Mucosa of rectum (tissue), 2 donors: ENCODE data around the gene PPP2R2C.

Experiments used
- H3K27ac ChIP-seq, 2 donors: one replicate each; pipeline ENCODE4 v1.7.0; 2013; ENCODE audit warnings: inconsistent platforms in 2 of 2, low read depth in 2 of 2, low read length in 2 of 2
- H3K27me3 ChIP-seq, 2 donors: one replicate each; pipeline ENCODE4 v1.7.0; 2013; ENCODE audit warnings: low read length in 2 of 2; ENCODE audit not compliant: control insufficient read depth in 2 of 2, insufficient read depth in 2 of 2
- H3K36me3 ChIP-seq, 2 donors: one replicate each; pipeline ENCODE4 v1.7.0; 2013; ENCODE audit warnings: low read length in 2 of 2; ENCODE audit not compliant: control insufficient read depth in 2 of 2, insufficient read depth in 2 of 2
- H3K4me1 ChIP-seq, 2 donors: one replicate each; pipeline ENCODE4 v1.7.0; 2013; ENCODE audit warnings: low read length in 2 of 2, mild to moderate bottlenecking in 1 of 2; ENCODE audit not compliant: control insufficient read depth in 2 of 2, insufficient read depth in 2 of 2
- H3K4me3 ChIP-seq, 2 donors: one replicate each; pipeline ENCODE4 v1.7.0; 2013; ENCODE audit warnings: low read length in 2 of 2
- H3K9ac ChIP-seq, 2 donors: one replicate each; pipeline ENCODE4 v1.7.0; 2013; ENCODE audit warnings: low read length in 2 of 2, low read depth in 1 of 2, mild to moderate bottlenecking in 1 of 2
- H3K9me3 ChIP-seq, 2 donors: one replicate each; pipeline ENCODE4 v1.7.0; 2013; ENCODE audit warnings: low read length in 2 of 2; ENCODE audit not compliant: control insufficient read depth in 2 of 2
- donor health status: healthy.
- donor health status: Normal muscosa, but diverticular disease.

The PPP2R2C gene

DNA sequence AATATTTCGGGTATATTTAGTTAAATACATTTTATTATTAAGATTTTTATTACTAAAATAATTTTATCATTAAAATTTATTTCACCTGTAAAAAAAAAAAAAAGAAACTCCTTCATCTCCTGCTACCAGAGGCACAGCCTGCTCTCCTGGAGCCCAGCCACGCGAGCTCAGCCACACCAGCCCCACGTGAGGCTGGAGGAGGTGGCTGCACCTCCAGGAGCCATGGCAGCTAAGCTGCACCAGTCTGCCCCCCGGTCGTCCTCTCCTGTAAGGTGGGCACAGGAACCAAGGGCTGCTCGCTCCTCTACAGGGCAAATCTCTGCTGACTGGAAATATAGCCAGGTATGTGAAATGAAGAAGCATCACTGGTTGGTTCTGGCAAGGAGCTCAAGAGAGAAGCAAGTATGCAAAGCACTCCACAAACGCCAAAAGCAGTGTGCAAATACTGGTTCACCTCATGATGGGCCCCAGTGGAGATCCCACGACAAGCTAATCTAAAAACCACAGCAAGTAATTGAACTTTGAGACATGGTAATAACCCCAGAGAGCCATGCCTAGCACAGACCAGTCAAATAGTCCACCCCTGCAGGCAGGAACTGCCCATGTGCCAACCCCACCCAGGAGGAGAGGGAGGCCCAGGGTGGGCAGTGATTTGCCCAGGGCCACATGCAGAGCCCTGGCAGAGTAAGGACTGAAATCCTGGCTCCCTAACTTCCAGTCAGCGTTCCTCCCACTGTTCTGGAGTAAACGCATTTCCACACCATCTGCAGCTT, 112.7 kb downstream of the PPP2R2C start:
- H3K9ac ChIP-seq = no peak overlapping the region
- H3K4me1 ChIP-seq = no peaks in the 10 kb centered on the region
- H3K4me3 ChIP-seq = no peak overlapping the region
- H3K27ac ChIP-seq = no peak overlapping the region
- H3K27me3 ChIP-seq = peaks cover 0 to 3% of the 10 kb centered on the region in 2 donors
- H3K36me3 ChIP-seq = no peaks in the 10 kb centered on the region
- H3K9me3 ChIP-seq = no peaks in the 10 kb centered on the region

DNA sequence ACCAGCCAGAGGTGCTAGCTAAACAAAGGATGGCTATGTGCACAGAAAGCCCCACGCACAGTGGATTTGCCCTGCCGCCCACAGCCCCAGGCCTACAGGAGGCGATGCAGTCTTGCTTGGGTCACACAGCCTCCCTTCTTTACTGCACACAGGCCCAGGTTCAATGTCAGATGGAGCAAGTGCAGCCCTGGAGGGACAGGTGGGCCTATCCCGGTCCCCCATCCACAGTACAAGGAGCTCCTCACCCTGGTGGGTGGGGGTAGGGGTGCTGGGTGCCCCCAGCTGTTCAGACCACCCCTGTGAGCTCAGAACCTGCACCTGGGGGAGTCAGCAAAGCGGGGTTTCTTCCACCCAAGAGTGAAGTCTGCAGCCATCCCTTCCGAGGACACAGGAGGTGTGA, 114.9 kb downstream of the PPP2R2C start:
- Histone ChIP-seq H3K36me3 (no peaks in the 10 kb centered on the region), H3K9ac (no peak overlapping the region), H3K27ac (no peak overlapping the region), H3K4me1 (no peaks in the 10 kb centered on the region), H3K27me3 (no peaks in the 10 kb centered on the region), H3K9me3 (no peaks in the 10 kb centered on the region), H3K4me3 (no peak overlapping the region)

DNA sequence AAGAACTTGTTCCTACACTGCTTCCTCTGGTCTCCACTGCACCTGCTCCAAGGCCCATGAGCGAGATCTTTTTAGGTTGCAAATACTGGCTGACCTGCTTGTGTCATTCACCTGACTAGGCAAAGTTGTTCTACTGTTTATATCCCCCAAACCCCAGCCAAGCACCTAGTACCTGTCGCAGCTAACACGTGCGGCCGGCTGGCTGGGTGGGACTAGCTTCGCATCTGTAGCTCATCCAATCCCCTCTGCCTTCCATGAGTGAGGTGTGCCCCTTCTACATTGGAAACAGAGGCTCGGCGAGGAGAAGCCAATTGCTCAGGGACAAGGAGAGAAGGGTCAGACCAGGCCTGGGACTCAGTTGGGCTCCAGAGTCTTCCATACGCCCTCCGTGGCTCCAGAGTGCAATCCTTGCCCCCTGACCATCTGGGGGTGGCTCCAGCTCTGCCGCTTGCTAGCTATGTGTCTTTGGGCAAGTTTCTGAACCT, 116.3 kb downstream of the PPP2R2C start:
- Histone ChIP-seq H3K4me1 (no peaks in the 10 kb centered on the region), H3K4me3 (no peak overlapping the region), H3K27me3 (no peaks in the 10 kb centered on the region), H3K9ac (no peak overlapping the region), H3K9me3 (no peaks in the 10 kb centered on the region), H3K36me3 (no peaks in the 10 kb centered on the region), H3K27ac (no peak overlapping the region)

DNA sequence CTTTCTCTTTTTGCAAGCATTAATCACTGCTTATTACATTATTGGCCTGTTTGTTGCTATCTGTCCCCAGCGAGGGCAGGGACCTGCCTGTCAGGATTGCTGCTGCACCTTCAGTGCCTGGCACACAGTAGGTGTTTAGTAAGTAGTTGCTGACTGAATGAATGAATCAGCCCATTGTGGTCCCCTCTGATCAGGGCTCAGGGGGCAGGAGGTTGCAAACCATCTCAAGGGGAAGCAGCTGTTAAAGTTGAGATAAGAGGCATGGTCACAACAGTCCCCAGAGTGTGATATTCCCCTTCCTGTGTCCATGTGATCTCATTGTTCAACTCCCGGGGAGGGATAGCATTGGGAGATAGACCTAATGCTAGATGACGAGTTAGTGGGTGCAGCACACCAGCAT, 117.4 kb downstream of the PPP2R2C start:
- Histone ChIP-seq H3K4me3 (no peak overlapping the region), H3K36me3 (no peaks in the 10 kb centered on the region), H3K4me1 (no peaks in the 10 kb centered on the region), H3K9ac (no peak overlapping the region), H3K9me3 (no peaks in the 10 kb centered on the region), H3K27me3 (no peaks in the 10 kb centered on the region), H3K27ac (no peak overlapping the region)

DNA sequence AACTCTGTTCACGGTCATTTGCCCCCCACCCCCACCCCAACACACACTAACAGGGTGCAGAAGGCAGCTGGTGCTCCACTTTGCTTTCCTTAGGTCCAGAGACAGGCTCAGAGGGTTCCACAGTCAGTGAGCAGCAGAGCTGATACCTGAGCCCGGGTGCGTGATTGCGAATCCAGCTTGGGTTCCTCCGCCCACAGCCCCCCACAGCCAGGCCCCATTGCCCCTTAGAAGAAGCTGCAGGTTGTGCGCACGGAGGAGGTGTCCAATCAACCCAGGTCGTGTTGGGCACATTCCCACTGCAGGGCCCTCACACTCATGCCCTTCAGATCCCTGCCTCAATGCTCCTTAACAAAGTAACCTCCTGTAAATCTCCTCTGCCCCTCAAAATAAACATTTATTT, 117.8 kb downstream of the PPP2R2C start:
- Histone ChIP-seq H3K9me3 (no peaks in the 10 kb centered on the region), H3K27me3 (no peaks in the 10 kb centered on the region), H3K27ac (no peak overlapping the region), H3K36me3 (no peaks in the 10 kb centered on the region), H3K9ac (no peak overlapping the region), H3K4me1 (no peaks in the 10 kb centered on the region), H3K4me3 (no peak overlapping the region)

DNA sequence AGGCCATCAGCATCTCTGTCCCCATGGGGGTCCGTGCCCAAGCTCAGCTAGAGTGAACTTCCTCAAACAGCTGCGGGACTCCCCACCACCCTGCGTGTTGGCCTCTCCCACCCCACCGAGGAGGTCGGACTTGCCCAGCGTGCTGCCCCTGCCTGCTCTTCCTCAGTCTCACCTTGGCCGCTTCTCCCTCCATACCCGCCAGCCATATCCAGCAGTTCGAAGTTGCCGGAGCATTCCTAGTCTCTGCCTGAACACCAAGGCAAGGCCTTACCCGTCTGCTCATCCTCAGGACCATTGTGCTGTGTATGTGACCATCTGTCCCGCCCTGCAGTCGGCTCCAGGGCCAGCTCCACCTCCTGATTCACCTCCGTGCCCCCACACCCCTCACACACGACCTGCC, 118.3 kb downstream of the PPP2R2C start:
- Histone ChIP-seq H3K4me1 (no peaks in the 10 kb centered on the region), H3K9ac (no peak overlapping the region), H3K27ac (no peak overlapping the region), H3K4me3 (no peak overlapping the region), H3K9me3 (no peaks in the 10 kb centered on the region), H3K27me3 (no peaks in the 10 kb centered on the region), H3K36me3 (no peaks in the 10 kb centered on the region)

DNA sequence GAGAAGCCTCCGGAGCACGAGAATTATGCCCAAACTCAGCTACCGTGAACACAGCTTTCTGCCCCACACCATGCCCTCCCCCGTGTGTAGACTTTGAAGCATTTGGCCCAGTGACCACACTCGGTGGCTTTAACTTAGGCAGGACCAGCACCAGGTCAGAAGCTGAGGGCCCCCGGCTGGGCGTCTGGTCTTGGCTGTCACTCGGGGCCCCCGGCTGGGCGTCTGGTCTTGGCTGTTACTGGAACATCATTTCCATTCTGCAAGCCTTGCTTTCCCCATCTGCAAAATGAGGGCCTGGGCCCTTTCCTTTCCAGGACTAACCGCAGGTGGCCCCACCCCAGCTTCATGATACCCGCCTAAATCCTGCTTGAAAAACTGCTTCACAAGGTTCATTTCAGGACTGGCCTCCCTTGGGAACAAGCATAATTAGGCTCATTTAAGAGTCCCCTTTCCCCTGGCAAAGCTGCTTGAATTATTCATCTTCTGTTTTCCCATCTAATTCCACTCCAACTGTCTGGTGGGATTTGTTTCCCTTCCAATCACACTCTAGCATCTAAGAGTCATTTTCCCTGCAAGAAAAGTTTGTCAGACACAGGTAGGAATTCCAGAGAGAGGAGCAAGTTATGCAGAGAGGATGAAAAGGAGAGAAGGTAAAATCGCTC, 120.3 kb downstream of the PPP2R2C start:
- H3K27me3 ChIP-seq = no peaks in the 10 kb centered on the region
- H3K27ac ChIP-seq = no peak overlapping the region
- no peaks in the 10 kb centered on the region for H3K36me3 ChIP-seq
- H3K4me3 ChIP-seq = no peak overlapping the region
- no peaks in the 10 kb centered on the region for H3K4me1 ChIP-seq
- no peak overlapping the region for H3K9ac ChIP-seq
- H3K9me3 ChIP-seq = no peaks in the 10 kb centered on the region

DNA sequence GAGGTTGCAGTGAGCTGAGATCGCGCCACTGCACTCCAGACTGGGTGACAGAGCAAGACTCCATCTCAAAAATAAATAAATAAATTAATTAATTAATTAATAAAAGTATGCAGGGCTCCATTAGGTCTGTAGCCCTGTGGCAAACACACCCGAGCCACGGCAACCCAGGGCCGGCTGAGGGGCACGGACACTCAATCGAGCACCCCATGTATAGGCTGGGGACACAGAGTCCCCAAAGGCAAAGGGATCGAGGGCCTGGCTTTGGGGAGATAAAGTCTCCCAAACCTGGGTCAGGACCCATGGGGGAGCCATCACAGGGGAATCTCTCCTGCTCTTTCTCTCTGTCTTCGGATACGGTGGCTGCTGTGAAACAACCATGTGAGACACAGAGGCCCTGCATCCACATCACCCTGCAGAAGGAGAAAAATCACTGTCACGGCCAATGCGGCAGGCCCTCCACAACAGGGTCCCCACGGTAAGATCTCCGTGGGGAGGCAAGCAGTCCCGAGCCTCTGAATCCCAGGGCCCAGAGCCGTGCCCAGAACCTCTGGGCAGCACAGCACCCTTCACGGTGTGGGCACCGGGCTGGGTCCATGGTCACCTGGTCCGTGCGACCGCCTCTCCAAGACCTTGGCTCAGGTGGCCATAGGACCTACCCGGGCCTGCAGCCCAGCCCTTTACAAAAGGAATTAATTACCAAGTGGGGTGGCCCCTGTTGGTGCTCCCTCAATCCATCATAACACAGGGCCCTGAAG, 121.0 kb downstream of the PPP2R2C start:
- Histone ChIP-seq H3K27ac (no peak overlapping the region), H3K4me1 (no peaks in the 10 kb centered on the region), H3K9me3 (no peaks in the 10 kb centered on the region), H3K36me3 (no peaks in the 10 kb centered on the region), H3K4me3 (no peak overlapping the region), H3K27me3 (no peaks in the 10 kb centered on the region), H3K9ac (no peak overlapping the region)

DNA sequence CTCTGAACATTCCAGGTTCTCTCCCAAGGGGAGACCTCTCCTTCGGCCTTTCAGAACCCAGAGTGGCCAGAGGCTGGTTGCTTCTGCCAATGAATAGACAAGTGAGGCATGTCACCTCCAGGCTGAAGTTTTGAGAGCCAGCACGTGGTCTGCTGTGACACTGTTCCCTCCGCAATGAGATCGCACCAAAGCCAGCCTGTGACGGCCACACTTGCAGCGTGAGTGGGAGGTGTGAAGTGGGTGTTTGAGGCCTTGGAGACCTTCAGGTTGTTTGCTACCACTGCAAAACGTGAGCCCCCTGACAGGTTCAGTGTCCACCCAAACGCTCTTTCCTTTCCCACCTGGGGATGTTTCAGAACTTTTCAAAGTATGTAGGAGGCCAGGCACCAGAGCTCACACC, 121.8 kb downstream of the PPP2R2C start:
- Histone ChIP-seq H3K4me3 (no peak overlapping the region), H3K4me1 (no peaks in the 10 kb centered on the region), H3K27ac (no peak overlapping the region), H3K27me3 (no peaks in the 10 kb centered on the region), H3K36me3 (no peaks in the 10 kb centered on the region), H3K9me3 (no peaks in the 10 kb centered on the region), H3K9ac (no peak overlapping the region)
